ENCODE measurements around the gene CPA5. TPM values are rescaled to one million over a fixed set of nuclear protein-coding genes. Genes with fewer than 3 reads are reported as not detected.

The CPA5 gene
- total and polyA plus RNA-seq, 2 donors (not counting 3 experiments of a cell fraction or from before 2014, with no cell fraction given), result not detected

DNA sequence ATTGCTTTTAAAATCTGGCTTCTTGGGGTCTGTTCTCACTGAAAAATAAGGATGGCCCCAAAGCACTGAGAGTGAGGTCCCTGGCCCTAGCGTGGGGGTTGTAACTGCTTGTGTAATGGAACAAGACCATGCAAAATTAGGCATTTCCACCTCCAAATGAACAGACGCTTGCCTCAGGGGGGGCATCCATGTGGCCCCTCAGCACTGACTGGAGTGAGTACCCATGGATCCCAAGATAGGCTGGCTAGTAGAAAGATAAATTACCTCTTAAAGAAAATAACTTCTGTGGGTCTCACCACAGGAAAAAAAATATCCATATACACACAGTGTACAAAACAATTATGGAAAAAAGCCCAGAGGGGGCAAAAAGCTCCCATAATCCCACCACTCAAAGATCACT lies 20.5 kb downstream of the CPA5 start:
- H3K79me2 ChIP-seq (ENCODE audit: control insufficient read depth, insufficient read depth, low read length), result no peaks in the 10 kb centered on the region
- no peaks in the 10 kb centered on the region for H3K36me3 ChIP-seq (ENCODE audit: control insufficient read depth in 2 of 2, extremely low read depth in 1 of 2, insufficient read depth in 2 of 2, low read length in 2 of 2)
- no peaks in the 10 kb centered on the region for H4K20me1 ChIP-seq (replicated peaks; ENCODE audit: control insufficient read depth, extremely low read depth, insufficient read depth, low read length)
- intact Hi-C loops (cut with micrococcal nuclease) (no loop called here), dilution Hi-C loops (cut with MboI; ENCODE audit: extremely low pct_ligation_motif_present, low sequenced_read_pairs) (no loop called here)
- POLR2A ChIA-PET, result no interaction called here
- DNase-seq (ENCODE audit: low read depth, low spot score) (no peak), FAIRE-seq (no peak)
- no peaks in the 10 kb centered on the region for H3K9me3 ChIP-seq (replicated peaks; ENCODE audit: control insufficient read depth, insufficient read depth, low read length)
- TF ChIP-seq GATA2 (IDR thresholded peaks at IDR 0.05; ENCODE audit: insufficient read depth, insufficient read length, low read depth, low read length) (no peak), POLR2A (IDR thresholded peaks at IDR 0.05; ENCODE audit: low read depth, low read length) (no peak)
- H3K4me2 ChIP-seq (ENCODE audit: insufficient read depth, low read length), result no peak overlapping the region
- CTCF ChIA-PET, result interaction anchor here (1.0 kb wide), 1 partner anchor 12 kb away, joined by 4 read pairs; no protein-coding TSS in a partner anchor
- H3K9me1 ChIP-seq (replicated peaks; ENCODE audit: control insufficient read depth, extremely low read depth, insufficient read depth, low read length), result no peaks in the 10 kb centered on the region
- no peaks in the 10 kb centered on the region for H3K27me3 ChIP-seq (ENCODE audit: control insufficient read depth in 2 of 2, insufficient read depth in 2 of 2, low read length in 2 of 2)
- no peak overlapping the region for H2AFZ ChIP-seq (ENCODE audit: low read depth, low read length)
- H3K27ac ChIP-seq (ENCODE audit: insufficient read depth, low read depth, low read length), result no peak overlapping the region
- no peak overlapping the region for H3K4me3 ChIP-seq (replicated peaks in 1 of 3; ENCODE audit: insufficient read depth in 1 of 3, low read depth in 1 of 3, low read length in 3 of 3)
- no peak overlapping the region for H3K9ac ChIP-seq (replicated peaks; ENCODE audit: extremely low read depth, insufficient read depth, low read length)
- peaks cover 7% of the 10 kb centered on the region for H3K4me1 ChIP-seq (ENCODE audit: control insufficient read depth, extremely low read depth, insufficient read depth, low read length)
- BruUV-seq (replicated peaks), result no TSS peak

- BruUV-seq (replicated peaks), result no TSS peak
- Histone ChIP-seq H2AFZ (ENCODE audit: low read depth, low read length) (no peak overlapping the region), H3K4me3 (replicated peaks in 1 of 3; ENCODE audit: insufficient read depth in 1 of 3, low read depth in 1 of 3, low read length in 3 of 3) (no peak overlapping the region), H3K36me3 (ENCODE audit: control insufficient read depth in 2 of 2, extremely low read depth in 1 of 2, insufficient read depth in 2 of 2, low read length in 2 of 2) (no peaks in the 10 kb centered on the region), H3K79me2 (ENCODE audit: control insufficient read depth, insufficient read depth, low read length) (no peaks in the 10 kb centered on the region), H3K4me2 (ENCODE audit: insufficient read depth, low read length) (no peak overlapping the region), H3K27ac (ENCODE audit: insufficient read depth, low read depth, low read length) (no peak overlapping the region), H3K9ac (replicated peaks; ENCODE audit: extremely low read depth, insufficient read depth, low read length) (no peak overlapping the region), H3K9me3 (replicated peaks; ENCODE audit: control insufficient read depth, insufficient read depth, low read length) (no peaks in the 10 kb centered on the region), H3K4me1 (ENCODE audit: control insufficient read depth, extremely low read depth, insufficient read depth, low read length) (peaks cover 7% of the 10 kb centered on the region), H3K9me1 (replicated peaks; ENCODE audit: control insufficient read depth, extremely low read depth, insufficient read depth, low read length) (no peaks in the 10 kb centered on the region), H4K20me1 (replicated peaks; ENCODE audit: control insufficient read depth, extremely low read depth, insufficient read depth, low read length) (no peaks in the 10 kb centered on the region), H3K27me3 (ENCODE audit: control insufficient read depth in 2 of 2, insufficient read depth in 2 of 2, low read length in 2 of 2) (no peaks in the 10 kb centered on the region)
- TF ChIP-seq EZH2 (IDR thresholded peaks at IDR 0.05; ENCODE audit: borderline replicate concordance, low read depth, low read length, severe bottlenecking), result no peak
- no peak for TF ChIP-seq CTCF (IDR thresholded peaks at IDR 0.05; ENCODE audit: extremely low read depth in 1 of 2, insufficient read depth in 1 of 2, low read depth in 1 of 2, low read length in 2 of 2)
- TF ChIP-seq JUN (IDR thresholded peaks at IDR 0.05; ENCODE audit: borderline replicate concordance, insufficient read depth, insufficient read length, low read depth), result no peak
- no peak for TF ChIP-seq MYC (IDR thresholded peaks at IDR 0.05; ENCODE audit: low read depth, low read length)
- TF ChIP-seq FOS (IDR thresholded peaks at IDR 0.05; ENCODE audit: borderline replicate concordance, insufficient read depth, low read length), result no peak
- no peak for TF ChIP-seq GATA2 (IDR thresholded peaks at IDR 0.05; ENCODE audit: insufficient read depth, insufficient read length, low read depth, low read length)
- TF ChIP-seq POLR2AphosphoS5 (IDR thresholded peaks at IDR 0.05; ENCODE audit: insufficient read depth, low read depth, low read length), result no peak
- no peak for TF ChIP-seq POLR2A (IDR thresholded peaks at IDR 0.05; ENCODE audit: low read depth, low read length)
- no peak for TF ChIP-seq MAX (IDR thresholded peaks at IDR 0.05; ENCODE audit: insufficient read depth, insufficient read length)
- intact Hi-C loops (cut with micrococcal nuclease), result no loop called here
- ChIA-PET CTCF (interaction anchor here (1.0 kb wide), 1 partner anchor 13 kb away, joined by 4 read pairs; no protein-coding TSS in a partner anchor), POLR2A (no interaction called here)
- dilution Hi-C loops (cut with MboI; ENCODE audit: extremely low pct_ligation_motif_present, low sequenced_read_pairs), result no loop called here
- no peak for FAIRE-seq
- DNase-seq (ENCODE audit: low read depth, low spot score), result no peak
Observed at GRCh38 chr7:130365511-130366441, 21.2 kb downstream of the CPA5 start.
